HG03103 (cell line): ENCODE results near the gene IL20RB.
"Not testable (repeated sequence)": the region's sequence is repeated elsewhere in the genome, so short reads cannot be mapped to it uniquely, and the experiment has no call there.

Experiments used
- ATAC-seq: cut with Tn5 transposase; IDR thresholded peaks from one replicate; pipeline ENCODE4 v1.9.1; 2021; ENCODE audit warnings: low read depth; ENCODE audit not compliant: unreplicated experiment

Gene IL20RB

DNA sequence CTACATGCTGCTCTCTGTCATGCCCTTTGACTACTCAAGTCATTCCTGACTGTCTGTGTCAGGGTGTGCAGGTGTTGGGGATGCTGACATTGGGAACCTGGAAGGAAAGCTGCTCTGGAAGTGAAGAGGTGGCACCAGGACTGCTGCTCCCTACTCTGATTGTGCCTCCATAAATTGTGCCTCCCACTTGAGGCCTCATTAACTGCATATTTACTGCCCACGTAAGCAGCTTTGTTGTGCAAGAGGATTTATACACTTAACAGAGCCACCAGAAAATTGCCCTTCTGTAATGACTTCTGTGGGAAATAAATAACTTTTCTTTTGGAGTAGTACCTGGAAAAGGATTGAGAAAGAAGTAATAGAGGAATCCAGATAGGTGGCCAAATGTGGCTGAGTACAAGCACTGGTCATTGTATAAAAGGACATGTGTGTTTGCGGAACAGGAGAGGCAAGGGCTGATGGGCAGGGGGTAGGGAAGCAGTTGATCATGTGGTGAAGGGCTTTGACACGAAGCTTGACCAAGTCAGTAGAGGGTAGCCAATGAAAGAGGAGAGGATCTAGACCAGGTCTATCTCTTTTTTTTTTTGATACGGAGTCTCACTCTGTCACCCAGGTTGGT lies 24.8 kb downstream of the IL20RB start:
- no peak for ATAC-seq

DNA sequence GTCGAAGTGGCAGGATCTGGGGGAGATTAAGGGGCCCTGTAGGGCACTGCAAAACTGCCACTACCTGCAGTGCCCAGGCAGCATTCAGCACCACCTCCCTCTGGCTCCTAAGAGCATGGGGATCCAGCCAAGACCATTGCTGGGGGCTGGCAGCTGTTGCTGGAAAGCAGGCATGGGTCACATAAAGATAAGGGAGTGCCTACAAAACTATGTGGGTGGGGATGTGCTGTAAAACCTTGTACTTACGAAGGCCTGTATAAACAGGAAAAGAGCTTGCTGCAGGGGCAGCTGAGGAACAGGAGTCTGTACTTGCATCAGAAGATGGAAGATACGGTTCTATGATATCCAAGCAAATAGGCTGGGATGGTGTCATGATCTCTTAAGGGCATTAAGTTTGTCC lies 27.1 kb downstream of the IL20RB start:
- no peak for ATAC-seq

DNA sequence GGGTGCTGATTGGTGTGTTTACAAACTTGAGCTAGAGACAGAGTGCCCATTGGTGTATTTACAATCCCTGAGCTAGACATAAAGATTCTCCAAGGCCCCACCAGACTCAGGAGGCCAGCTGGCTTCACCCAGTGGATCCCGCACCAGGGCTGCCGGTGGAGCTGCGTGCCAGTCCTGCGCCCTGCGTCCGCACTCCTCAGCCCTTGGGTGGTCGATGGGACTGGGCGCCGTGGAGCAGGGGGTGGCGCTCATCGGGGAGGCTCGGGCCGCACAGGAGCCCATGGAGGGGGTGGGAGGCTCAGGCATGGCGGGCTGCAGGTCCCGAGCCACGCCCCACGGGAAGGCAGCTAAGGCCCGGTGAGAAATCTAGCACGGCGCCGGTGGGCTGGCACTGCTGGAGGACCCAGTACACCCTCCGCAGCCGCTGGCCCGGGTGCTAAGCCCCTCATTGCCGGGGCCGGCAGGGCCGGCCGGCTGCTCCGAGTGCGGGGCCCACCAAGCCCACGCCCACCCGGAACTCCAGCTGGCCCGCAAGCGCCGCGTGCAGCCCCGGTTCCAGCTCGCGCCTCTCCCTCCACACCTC lies 29.7 kb downstream of the IL20RB start:
- not testable (repeated sequence) for ATAC-seq

DNA sequence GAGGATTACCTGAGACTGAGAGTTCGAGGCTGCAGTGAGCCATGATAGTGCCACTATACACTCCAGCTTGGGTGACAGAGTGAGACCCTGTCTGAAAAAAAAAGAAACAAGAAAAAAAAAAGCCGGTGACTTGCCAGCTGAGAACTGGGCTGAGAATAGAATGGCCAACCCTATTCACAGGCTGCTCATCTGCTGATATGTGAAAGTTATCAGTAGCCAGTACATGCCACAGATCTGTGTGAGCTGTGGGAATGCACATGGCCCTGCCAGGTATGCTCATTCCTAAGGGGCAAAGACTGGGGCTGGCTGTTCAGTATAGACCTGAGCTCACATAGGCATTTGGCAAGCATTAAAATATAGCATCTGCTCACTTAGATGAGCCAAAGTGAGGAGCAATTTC lies 30.9 kb downstream of the IL20RB start:
- ATAC-seq, result no peak

DNA sequence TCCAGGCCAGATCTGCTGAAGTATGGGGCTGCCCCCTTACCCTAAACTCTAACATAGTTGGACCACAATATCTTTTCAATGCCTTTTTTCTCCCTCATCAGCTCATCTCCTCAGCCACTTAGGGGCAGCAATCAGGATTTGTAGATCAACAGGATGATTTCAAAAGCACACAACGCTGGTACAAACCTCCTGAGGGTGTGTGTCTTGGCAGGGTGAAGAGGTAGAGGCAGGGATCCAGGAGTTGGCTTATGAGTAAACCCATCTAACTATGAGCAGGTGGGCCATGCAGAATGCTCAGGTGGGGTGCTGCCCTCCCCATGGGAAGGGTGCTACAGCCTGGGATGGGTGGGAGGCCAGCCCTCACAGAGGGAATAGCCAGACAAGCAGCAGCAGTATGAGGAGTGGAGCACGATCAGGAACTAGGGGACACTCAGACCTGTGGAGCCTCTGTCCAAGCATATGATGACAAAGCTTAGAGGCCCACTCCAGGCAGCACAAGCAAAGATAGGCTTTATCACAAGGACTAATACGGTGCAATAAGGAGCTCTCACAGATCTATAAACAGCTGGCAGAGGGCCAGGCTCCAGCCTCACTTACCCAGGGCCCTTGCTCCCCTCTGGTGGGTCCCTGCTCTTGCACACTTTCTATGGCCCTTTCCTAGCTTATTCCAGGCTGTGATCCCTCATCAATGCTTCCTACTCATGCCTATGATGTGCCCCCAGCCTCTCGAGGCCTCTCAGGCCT lies 32.2 kb downstream of the IL20RB start:
- no peak for ATAC-seq

DNA sequence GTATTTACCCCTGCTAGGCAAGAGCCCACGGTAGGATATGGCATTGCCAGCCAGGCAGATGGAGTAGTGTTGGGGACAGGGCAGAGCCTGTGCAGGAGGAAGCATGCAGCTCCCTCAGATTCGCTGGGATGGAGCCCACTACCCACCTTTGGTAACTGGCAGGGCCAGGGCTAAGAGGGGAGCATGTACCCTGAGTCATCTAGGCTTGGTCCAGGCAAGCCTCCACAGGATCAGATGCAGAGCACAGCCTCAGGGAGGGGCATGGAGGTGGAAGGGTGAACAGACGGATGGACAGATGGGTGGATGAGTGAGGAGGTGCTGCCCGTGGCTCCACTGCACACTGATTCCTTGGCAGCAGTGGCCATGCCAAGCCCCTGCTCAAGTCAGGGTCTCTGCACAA lies 33.0 kb downstream of the IL20RB start:
- no peak for ATAC-seq

DNA sequence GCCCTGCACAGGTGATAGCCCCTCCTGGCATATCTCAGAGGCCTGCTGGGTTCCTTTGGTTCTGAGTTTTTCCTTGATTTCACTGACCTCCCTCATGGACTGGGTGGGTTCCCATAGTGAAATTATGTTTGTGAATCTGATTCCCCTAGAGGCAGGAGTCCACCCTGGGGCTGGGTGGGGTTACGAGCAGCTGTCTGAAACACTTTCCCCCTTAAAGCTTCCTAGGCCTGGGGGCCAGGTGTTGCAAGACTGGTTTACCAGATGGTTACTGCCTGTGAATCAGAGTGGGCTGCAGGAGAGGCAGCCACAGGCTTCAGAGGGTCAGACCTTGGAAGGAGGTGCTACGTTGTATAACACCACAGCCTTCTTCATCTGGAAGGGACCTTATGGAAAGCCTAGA lies 34.3 kb downstream of the IL20RB start:
- ATAC-seq, result no peak

DNA sequence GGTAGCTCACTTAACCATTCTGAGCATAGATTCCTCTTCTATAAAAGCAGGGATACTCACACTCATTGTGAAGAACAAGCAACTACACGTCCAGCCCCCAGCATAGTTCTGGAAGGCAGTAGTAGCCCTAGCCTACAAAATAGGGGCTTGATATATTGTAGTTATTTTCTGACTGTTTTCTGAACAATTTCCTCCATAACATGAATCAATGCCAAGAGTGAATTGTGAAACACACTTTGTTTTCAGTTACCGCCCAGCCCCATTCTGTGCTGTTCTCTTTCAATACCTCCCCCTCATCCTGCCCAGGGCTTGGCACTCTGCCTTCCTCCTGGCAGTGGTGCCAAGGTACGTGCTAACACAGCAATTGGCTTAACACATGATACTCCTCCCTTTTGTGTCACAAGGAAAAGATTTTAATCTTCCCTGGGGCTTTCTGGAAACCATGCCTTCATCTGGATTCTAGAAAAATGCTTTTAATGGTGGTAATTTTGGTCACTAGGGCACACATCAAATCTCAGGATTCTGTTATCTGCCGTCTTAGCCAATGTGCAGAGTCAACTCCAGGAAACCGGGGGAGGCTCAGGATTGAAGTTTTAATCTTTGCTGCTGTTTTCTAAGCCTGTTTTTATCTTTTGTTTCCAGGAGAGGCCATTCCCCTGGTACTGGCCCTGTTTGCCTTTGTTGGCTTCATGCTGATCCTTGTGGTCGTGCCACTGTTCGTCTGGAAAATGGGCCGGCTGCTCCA lies 37.2 kb downstream of the IL20RB start:
- ATAC-seq, result no peak

DNA sequence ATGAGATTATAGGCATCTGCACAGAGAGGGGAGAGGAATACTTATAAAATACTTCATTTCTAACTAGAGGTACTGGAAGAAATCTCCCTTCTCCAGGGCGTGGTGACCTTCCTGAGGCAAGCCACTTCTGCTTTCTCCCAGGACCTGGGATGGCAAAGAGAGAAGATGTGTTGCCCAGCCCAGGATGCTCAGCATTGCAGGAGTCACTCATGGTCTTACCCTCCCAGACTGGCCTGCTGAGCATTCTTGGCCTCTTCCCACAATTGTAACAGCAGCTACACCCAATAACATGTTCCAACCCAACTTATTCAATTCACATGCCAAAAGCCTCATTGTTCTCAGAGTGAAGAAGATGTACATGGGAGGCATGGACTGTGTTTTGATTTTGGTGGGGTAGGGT lies 37.9 kb downstream of the IL20RB start:
- no peak for ATAC-seq

DNA sequence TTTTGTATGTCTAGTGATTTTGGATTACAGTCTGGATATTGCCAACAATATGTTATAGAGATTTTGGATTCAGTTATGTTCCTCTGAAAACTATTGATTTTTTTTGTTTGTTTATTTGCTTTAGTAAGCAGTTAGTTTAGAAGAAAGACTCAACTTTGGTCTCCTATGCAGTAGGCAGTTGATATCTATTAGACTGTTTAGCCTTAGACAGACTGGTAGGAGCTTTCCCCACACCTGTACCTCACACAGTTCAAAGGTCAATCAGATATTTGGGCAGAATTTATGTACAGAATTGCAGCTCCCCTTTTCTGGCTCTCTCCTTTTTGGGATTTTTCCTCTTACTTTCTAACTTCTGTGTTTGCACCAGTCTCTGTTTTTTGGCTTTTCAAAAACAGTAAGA lies 42.3 kb downstream of the IL20RB start:
- no peak for ATAC-seq

DNA sequence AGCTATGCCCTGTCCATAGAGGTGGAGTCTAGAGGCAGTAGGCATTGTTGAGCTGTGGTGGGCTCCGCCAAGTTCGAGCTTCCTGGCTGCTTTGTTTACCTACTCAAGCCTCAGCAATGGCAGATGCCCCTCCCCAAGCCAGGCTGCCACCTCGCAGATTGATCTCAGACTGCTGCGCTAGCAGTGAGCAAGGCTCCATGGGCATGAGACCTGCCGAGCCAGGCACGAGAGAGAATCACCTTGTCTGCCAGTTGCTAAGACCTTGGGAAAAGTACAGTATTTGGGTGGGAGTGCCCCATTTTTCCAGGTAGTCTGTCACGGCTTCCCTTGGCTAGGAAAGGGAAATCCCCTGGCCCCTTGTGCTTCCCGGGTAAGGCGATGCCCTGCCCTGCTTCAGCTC lies 49.6 kb downstream of the IL20RB start:
- ATAC-seq, result not testable (repeated sequence)

DNA sequence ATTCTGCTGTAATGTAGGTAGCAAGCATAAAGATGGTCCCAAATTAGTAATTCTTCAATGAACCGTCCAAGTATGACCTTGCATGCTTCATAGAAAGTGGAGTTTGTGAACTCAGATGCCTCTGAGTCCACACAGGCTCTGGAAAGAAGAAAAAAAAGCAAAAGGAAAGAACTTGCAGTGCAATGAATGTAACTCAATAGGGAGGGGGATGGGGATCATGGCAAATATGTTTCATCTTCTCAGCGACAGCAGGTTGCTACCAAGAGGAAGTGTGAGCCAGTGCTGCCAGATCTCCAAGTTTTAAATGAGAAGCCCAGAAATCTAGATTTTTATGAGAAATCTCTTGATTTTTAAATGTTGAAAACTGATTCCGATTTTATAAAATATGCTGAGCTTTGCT lies 50.3 kb downstream of the IL20RB start:
- ATAC-seq, result no peak

DNA sequence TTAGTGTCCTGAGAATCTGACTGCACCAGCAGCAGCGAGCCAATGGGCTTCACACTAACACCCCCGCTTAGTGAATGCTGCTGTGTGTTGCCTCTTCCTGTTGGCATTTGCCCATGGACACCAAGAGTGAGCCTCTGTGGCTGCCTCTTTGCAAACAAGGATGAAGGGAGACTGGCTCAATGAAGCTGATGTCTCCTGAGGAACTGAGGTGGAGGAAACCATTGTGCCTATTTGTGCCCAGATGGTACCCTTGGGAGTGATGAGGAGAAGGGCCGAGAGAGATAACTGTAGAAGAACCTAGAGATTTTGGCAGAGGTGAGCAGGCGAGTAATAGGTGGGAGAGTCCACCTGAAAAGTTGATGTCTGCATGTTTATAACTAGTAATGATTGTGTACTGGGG lies 51.2 kb downstream of the IL20RB start:
- no peak for ATAC-seq

DNA sequence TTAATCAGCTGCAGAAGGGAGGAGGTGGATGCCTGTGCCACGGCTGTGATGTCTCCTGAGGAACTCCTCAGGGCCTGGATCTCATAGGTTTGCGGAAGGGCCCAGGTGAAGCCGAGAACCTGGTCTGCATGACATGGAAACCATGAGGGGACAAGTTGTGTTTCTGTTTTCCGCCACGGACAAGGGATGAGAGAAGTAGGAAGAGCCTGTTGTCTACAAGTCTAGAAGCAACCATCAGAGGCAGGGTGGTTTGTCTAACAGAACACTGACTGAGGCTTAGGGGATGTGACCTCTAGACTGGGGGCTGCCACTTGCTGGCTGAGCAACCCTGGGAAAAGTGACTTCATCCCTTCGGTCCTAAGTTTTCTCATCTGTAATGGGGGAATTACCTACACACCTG lies 52.4 kb downstream of the IL20RB start:
- no peak for ATAC-seq

DNA sequence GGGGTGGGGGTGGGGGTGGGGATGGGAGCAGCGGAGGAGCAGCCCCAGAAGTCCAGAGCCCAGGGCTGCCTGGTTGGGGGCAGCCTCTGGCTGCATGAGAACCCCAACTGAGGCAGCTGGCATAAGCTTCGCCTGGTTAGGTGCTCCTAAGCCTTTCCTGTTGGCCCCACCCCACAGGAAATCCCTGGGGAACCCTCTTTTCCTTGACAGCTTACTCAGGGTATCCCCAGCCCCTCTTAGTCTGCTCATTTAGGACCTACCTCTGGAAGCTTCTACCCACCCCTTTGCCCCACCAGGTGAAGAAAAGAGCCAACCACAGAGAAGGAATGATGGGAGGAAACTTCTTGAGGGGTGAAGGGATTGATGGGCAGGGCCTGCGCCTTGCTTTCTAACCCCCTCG lies 53.4 kb downstream of the IL20RB start:
- ATAC-seq, result no peak

DNA sequence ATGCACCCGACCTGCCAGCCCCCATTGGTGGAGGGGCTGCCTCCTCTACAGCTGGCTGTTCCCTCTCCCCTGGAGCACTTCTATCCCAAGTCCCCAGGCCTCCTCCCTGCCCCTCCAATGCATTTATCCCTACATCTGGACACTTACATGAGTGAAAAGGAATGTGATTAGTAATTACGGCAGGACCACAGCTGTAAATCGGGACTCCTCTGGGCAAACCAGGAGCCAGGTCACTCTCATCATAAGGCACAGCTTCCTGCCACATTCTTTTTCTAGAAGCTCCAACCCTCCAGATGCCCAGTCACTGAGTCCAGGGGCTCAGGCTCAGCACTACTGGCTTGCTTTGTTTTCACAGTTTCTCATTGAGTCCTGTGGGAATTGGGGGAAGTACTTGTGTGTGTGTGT lies 54.3 kb downstream of the IL20RB start:
- ATAC-seq, result no peak

DNA sequence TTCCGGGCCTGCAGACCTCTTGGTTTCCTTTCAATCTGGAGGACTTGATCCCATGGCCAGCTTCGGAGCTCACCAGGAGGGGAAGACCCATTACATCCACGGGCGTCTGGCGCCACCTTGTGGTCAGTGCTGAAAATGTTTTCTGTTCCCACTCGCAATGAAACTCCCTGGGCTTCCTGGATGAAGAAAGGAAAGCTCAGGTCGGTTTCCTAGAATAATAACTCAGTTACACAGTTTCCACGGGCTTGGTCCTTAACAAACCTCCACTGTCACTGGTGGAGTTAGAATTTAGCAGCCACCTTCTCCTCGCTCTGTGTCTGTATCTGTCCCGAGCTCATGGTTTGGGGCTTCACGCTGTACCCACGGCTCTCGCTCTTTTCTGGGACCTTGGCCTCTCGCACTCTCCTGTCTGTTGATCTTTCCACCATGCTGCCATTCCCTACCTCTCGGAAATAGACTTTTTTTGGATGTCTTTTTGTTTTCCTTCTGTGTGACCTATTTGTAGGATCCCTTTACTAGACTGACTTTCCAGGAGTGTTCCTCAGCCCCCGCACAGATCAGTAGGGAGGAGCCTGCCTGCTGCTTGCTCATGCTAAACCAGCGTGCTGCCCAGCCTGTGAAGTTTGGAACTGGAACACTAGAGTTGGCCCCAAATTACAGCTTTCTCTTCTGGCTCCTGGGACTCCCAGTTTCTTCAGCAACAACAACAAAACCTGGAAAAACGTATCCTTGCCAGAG lies 56.3 kb downstream of the IL20RB start:
- ATAC-seq, result peak; percentile 72

DNA sequence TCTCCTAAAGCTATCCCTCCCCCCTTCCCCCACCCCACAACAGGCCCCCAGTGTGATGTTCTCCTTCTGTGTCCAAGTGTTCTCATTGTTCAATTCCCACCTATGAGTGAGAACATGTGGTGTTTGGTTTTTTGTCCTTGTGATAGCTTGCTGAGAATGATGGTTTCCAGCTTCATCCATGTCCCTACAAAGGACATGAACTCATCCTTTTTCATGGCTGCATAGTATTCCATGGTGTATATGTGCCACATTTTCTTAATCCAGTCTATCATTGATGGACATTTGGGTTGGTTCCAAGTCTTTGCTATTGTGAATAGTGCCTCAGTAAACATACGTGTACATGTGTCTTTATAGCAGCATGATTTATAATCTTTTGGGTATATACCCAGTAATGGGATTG lies 59.5 kb downstream of the IL20RB start:
- ATAC-seq, result not testable (repeated sequence)

DNA sequence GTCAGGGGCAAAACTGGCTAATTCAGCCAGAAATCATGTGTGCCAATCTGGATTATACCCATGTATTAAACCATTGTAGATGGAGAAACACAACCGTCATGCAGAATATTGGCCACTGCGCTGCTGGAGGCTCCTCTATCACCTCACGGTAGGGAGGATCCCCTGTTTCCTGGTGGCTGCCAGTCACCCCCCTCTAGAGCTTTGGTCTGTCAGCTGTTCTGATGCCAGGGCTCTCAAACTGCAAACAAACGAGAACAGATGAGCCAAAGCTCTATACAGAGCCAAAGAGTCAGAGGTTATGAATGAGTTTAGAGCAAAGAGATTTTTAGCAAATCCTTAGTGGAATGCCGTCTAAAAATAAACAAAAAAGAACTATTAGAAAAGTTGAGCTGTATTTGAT lies 62.5 kb downstream of the IL20RB start:
- no peak for ATAC-seq

DNA sequence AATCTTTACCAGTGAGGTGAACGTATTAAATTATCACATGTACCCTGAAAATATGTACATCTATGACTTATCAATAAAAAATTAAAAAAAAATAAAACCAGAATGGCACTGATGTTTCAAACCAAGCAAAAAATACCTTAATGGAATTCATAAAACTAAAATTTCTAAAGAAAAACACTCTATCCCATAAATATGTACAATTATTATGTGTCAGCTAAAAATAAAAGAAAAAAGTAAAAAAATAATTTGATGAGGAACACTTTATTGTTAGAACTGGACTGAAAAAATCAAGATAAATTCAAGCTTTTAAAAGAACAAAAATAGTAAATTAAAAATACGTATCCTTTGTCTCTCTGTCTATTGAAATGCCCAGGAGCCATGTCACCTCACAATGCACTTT lies 63.1 kb downstream of the IL20RB start:
- ATAC-seq, result no peak

DNA sequence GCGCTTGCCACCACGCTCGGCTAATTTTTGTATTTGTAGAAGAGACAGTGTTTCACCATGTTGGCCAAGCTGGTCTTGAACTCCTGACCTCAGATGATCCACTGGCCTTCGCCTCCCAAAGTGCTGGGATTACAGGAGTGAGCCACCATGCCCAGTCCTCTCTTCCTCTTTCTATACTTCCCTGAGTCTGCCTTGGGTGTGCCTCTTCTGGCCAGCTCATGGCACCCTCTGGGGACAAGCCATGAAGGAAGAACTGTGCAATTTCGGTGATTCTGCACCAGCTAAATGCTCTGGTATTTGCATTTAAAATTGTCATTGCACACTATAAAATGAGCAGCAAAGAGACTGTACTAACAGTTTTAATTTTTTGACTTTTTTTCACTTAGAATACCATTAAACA lies 66.6 kb downstream of the IL20RB start:
- ATAC-seq, result no peak
